Mesothelial cell of epicardium (in vitro differentiated cells): Measurements from ENCODE around the gene ZNF189. TPM values are rescaled to one million over a fixed set of nuclear protein-coding genes. Genes with fewer than 3 reads are reported as not detected.

Experiments
- DNase-seq, 2 experiments: peaks; one replicate each; pipeline ENCODE4 v3.0.0; 2021; ENCODE audit warnings: low spot score in 2 of 2; ENCODE audit not compliant: unreplicated experiment in 2 of 2
- H3K27ac Mint-ChIP-seq: 2 replicates; pipeline ENCODE4 v1.8.0; 2021; ENCODE audit warnings: mixed read lengths
- H3K27me3 Mint-ChIP-seq: 2 replicates; pipeline ENCODE4 v1.8.0; 2021; ENCODE audit warnings: low read depth, mixed read lengths
- H3K36me3 Mint-ChIP-seq: 2 replicates; pipeline ENCODE4 v1.8.0; 2021; ENCODE audit warnings: mixed read lengths
- H3K4me1 Mint-ChIP-seq: 2 replicates; pipeline ENCODE4 v1.8.0; 2021; ENCODE audit warnings: mixed read lengths
- H3K4me3 Mint-ChIP-seq: 2 replicates; pipeline ENCODE4 v1.8.0; 2021; ENCODE audit warnings: mild to moderate bottlenecking, moderate library complexity, mixed read lengths
- H3K9me3 Mint-ChIP-seq: 2 replicates; pipeline ENCODE4 v1.8.0; 2021; ENCODE audit warnings: mixed read lengths
- total RNA-seq: library from RNA; stranded (reverse); gene quantifications from 3 replicates; pipeline ENCODE4 v1.2.1, GENCODE V29; 2021
- TF ChIP-seq, protein P1 (sequence below): fragments of 200-600 bp; sonication (generic); IDR thresholded peaks from one replicate; pipeline ENCODE4 v1.5.0; 2021; ENCODE audit warnings: antibody characterized with exemption; ENCODE audit not compliant: unreplicated experiment

The ZNF189 gene
- total RNA-seq, 1 donor from 2014 or later: 32.1 TPM

DNA sequence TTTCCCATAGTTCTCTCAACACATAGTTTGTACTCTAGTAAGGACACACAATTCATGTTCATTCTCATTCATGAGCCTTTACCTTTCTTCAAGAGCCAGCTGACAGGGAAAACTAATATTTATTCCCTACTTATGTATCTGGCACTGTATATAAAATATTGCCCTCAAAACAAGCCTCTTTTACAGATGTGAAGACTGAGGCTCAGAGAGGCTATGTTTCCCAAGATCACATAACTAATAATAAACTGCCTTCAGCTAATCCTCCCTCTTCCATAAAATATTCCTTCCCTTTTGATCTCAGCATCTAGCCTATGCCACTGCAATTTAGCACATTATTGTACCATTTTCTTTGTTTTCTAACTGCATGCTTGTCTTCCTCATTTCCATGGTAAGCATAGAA is 18.7 kb downstream of the ZNF189 start:
- no peaks in the 10 kb centered on the region for H3K4me1 Mint-ChIP-seq
- H3K4me3 Mint-ChIP-seq: no peak overlapping the region
- H3K9me3 Mint-ChIP-seq: peaks cover 39% of the 10 kb centered on the region
- H3K27me3 Mint-ChIP-seq: no peaks in the 10 kb centered on the region
- H3K27ac Mint-ChIP-seq: no peak overlapping the region
- H3K36me3 Mint-ChIP-seq: peaks cover 30% of the 10 kb centered on the region
- TF ChIP-seq, protein P1, sequence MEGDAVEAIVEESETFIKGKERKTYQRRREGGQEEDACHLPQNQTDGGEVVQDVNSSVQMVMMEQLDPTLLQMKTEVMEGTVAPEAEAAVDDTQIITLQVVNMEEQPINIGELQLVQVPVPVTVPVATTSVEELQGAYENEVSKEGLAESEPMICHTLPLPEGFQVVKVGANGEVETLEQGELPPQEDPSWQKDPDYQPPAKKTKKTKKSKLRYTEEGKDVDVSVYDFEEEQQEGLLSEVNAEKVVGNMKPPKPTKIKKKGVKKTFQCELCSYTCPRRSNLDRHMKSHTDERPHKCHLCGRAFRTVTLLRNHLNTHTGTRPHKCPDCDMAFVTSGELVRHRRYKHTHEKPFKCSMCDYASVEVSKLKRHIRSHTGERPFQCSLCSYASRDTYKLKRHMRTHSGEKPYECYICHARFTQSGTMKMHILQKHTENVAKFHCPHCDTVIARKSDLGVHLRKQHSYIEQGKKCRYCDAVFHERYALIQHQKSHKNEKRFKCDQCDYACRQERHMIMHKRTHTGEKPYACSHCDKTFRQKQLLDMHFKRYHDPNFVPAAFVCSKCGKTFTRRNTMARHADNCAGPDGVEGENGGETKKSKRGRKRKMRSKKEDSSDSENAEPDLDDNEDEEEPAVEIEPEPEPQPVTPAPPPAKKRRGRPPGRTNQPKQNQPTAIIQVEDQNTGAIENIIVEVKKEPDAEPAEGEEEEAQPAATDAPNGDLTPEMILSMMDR: no peak
- DNase-seq: no peak

DNA sequence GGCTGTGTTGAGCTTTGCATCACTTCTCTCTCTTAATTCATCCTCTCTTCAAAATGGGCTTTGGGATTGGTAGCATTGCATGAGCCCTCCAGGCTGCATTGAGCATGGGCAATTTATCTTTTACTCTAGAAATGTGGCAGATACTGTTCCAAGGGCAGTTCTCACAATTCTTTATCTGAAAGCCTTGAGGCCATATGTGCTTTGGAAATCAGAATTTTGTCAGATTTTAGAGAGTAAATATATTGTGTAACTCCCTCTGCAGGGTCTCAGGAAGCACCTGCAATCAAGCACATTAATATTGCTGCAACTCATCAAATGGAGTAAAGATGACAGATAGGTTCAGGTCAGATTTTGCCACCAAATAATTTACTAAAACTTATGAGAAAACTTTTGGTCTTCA is 19.3 kb downstream of the ZNF189 start:
- Mint-ChIP-seq H3K36me3 (peaks cover 25% of the 10 kb centered on the region), H3K4me3 (no peak overlapping the region), H3K9me3 (peaks cover 34% of the 10 kb centered on the region), H3K27me3 (no peaks in the 10 kb centered on the region), H3K4me1 (no peaks in the 10 kb centered on the region), H3K27ac (no peak overlapping the region)
- TF ChIP-seq, protein P1: no peak
- no peak for DNase-seq

DNA sequence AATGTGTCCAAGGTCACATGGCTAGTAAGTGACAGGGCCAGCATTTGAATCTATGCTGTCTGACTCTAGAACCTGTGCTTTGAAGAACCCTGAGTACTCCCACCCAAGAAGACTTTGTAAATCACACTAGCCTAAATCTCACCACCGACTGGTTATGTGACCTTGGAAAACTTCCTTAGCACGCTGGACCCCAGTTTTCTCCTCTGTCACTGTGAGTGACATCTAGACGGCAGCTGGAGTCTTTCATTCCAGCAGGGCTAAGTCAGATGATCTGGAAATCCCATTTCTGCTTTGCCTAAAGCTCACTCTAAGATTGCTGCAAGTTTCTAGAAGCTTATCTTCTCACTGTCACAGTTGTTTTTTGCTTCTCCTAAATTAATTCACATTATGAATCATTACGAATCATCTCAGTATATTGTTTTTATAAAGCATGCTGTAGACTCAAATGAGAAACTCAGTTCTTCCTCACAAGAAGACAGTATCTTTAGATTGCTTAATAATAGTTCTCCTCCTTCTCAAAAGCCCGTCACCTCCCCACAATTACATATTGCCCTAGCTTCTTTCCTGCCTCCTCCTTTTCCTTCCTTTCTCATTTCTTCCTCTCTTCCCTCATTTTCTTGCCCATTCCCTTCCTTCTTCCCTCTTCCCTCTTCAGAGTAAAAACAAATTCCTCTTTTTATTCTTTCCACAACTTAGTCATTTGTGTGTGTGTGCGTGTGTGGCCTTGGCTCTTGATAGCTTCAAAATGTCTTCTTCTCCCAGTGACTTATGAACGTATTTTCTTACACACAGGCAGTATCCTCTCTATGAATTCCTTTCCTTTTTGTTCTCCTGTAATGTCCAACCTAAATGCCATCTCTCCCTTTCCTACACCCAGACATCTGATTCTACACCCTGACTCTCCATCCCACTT is 20.1 kb downstream of the ZNF189 start:
- TF ChIP-seq, protein P1: no peak
- Mint-ChIP-seq H3K9me3 (peaks cover 26% of the 10 kb centered on the region), H3K27ac (no peak overlapping the region), H3K27me3 (no peaks in the 10 kb centered on the region), H3K4me3 (no peak overlapping the region), H3K36me3 (peaks cover 17% of the 10 kb centered on the region), H3K4me1 (no peaks in the 10 kb centered on the region)
- DNase-seq: no peak

DNA sequence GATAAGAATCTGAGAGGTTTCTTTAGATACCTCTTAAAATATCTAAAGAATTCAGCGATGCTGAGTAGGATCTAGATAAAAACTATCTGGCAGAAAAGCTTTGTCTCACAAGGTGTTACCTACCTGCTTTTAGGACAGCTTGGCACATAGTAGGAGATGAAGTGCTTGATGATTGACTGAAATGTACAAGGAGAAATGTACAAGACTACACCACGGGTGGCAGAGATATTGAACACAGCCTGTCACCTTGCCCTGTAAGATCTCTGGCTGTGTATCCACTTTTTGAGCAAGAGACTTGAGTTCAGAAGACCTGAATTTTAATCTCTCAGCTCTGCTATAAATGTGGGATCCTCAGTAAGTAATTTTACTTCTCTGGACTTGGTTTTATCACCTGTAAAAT is 21.2 kb downstream of the ZNF189 start:
- Mint-ChIP-seq H3K36me3 (peaks cover 11% of the 10 kb centered on the region), H3K27me3 (peaks cover 2% of the 10 kb centered on the region), H3K27ac (no peak overlapping the region), H3K4me3 (no peak overlapping the region), H3K9me3 (peaks cover 18% of the 10 kb centered on the region), H3K4me1 (no peaks in the 10 kb centered on the region)
- TF ChIP-seq, protein P1: no peak
- no peak for DNase-seq

DNA sequence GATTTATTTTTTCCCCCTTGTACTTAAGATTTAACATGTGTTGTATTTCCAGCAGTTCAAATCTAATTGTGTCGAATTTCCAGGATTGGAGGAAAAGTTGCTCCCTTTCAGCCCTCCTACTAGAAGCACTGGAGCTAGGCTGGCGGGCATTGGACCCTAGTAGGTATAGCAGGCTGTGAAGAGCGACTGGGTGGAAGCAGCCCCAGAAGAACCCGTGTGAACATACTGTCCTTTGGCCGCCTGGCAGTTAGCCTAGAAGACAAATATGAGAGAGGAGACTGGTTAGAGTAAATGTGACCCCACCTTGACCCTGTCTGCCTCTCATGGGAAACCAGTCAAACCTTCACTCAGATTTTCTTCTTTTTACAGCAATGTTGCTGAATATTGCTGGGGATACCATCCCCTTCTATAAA is 23.0 kb downstream of the ZNF189 start:
- peaks cover 4% of the 10 kb centered on the region for H3K36me3 Mint-ChIP-seq
- H3K27ac Mint-ChIP-seq: no peak overlapping the region
- no peak overlapping the region for H3K4me3 Mint-ChIP-seq
- TF ChIP-seq, protein P1: no peak
- no peak for DNase-seq
- H3K9me3 Mint-ChIP-seq: peaks cover 11% of the 10 kb centered on the region
- peaks cover 2% of the 10 kb centered on the region for H3K27me3 Mint-ChIP-seq
- H3K4me1 Mint-ChIP-seq: no peaks in the 10 kb centered on the region
